ENCODE measurements around the gene CACNA2D3. TPM values are rescaled to one million over a fixed set of nuclear protein-coding genes. Genes with fewer than 3 reads are reported as not detected.
"Not testable (repeated sequence)": the region's sequence is repeated elsewhere in the genome, so short reads cannot be mapped to it uniquely, and the experiment has no call there.

The CACNA2D3 gene
- total RNA-seq, 1 experiment from 2014 or later: not detected

GRCh38 chr3:54633444-54634121 lies 511.2 kb downstream of the CACNA2D3 start:
- DNase-seq: no peak
- H3K4me1 Mint-ChIP-seq (ENCODE audit: low read depth, unreplicated experiment): no peaks in the 10 kb centered on the region
- TF ChIP-seq CTCF (IDR thresholded peaks at IDR 0.05; ENCODE audit: insufficient read depth in 1 of 2, low read depth in 1 of 2, low read length in 1 of 2, severe bottlenecking in 1 of 2, unreplicated experiment in 1 of 2): no peak
- no peaks in the 10 kb centered on the region for H3K9me3 Mint-ChIP-seq (ENCODE audit: unreplicated experiment)
- BruUV-seq (replicated peaks): no TSS peak
- H3K27me3 ChIP-seq (replicated peaks; ENCODE audit: control insufficient read depth, insufficient read depth, low read length): no peaks in the 10 kb centered on the region
- intact Hi-C loops (cut with micrococcal nuclease; ENCODE audit: unreplicated experiment): no loop called here
- no peaks in the 10 kb centered on the region for H3K36me3 ChIP-seq (ENCODE audit: control insufficient read depth, insufficient read depth, low read length)
- H3K27me3 Mint-ChIP-seq (ENCODE audit: insufficient read depth, unreplicated experiment): peaks cover 16% of the 10 kb centered on the region
- no peaks in the 10 kb centered on the region for H3K9me3 ChIP-seq
- CTCF ChIA-PET: no interaction called here
- H3K4me3 ChIP-seq (ENCODE audit: low read depth, low read length): no peak overlapping the region
- H3K4me3 Mint-ChIP-seq (ENCODE audit: unreplicated experiment): no peak overlapping the region
- POLR2A ChIA-PET: no interaction called here
- H3K4me1 ChIP-seq: no peaks in the 10 kb centered on the region
- H3K27ac Mint-ChIP-seq (ENCODE audit: unreplicated experiment): no peak overlapping the region
- no peaks in the 10 kb centered on the region for H3K36me3 Mint-ChIP-seq (ENCODE audit: insufficient read depth, unreplicated experiment)

GRCh38 chr3:54634122-54634469 lies 511.7 kb downstream of the CACNA2D3 start:
- CTCF ChIA-PET: no interaction called here
- Mint-ChIP-seq H3K9me3 (ENCODE audit: unreplicated experiment) (no peaks in the 10 kb centered on the region), H3K4me3 (ENCODE audit: unreplicated experiment) (no peak overlapping the region), H3K27ac (ENCODE audit: unreplicated experiment) (no peak overlapping the region), H3K27me3 (ENCODE audit: insufficient read depth, unreplicated experiment) (peaks cover 16% of the 10 kb centered on the region), H3K4me1 (ENCODE audit: low read depth, unreplicated experiment) (no peaks in the 10 kb centered on the region), H3K36me3 (ENCODE audit: insufficient read depth, unreplicated experiment) (no peaks in the 10 kb centered on the region)
- no TSS peak for BruUV-seq (replicated peaks)
- Histone ChIP-seq H3K4me3 (ENCODE audit: low read depth, low read length) (no peak overlapping the region), H3K27me3 (replicated peaks; ENCODE audit: control insufficient read depth, insufficient read depth, low read length) (no peaks in the 10 kb centered on the region), H3K36me3 (ENCODE audit: control insufficient read depth, insufficient read depth, low read length) (no peaks in the 10 kb centered on the region), H3K9me3 (no peaks in the 10 kb centered on the region), H3K4me1 (no peaks in the 10 kb centered on the region)
- no peak for DNase-seq
- POLR2A ChIA-PET: no interaction called here
- TF ChIP-seq CTCF (IDR thresholded peaks at IDR 0.05; ENCODE audit: insufficient read depth in 1 of 2, low read depth in 1 of 2, low read length in 1 of 2, severe bottlenecking in 1 of 2, unreplicated experiment in 1 of 2): no peak
- intact Hi-C loops (cut with micrococcal nuclease; ENCODE audit: unreplicated experiment): no loop called here

- H3K36me3 ChIP-seq (ENCODE audit: control insufficient read depth, insufficient read depth, low read length); H3K27me3 ChIP-seq (replicated peaks; ENCODE audit: control insufficient read depth, insufficient read depth, low read length); CTCF ChIA-PET; H3K27ac Mint-ChIP-seq (ENCODE audit: unreplicated experiment); H3K9me3 Mint-ChIP-seq (ENCODE audit: unreplicated experiment); BruUV-seq (replicated peaks); H3K36me3 Mint-ChIP-seq (ENCODE audit: insufficient read depth, unreplicated experiment); H3K4me1 ChIP-seq; DNase-seq; H3K4me3 ChIP-seq (ENCODE audit: low read depth, low read length); H3K9me3 ChIP-seq; intact Hi-C loops (cut with micrococcal nuclease; ENCODE audit: unreplicated experiment); H3K4me3 Mint-ChIP-seq (ENCODE audit: unreplicated experiment); H3K4me1 Mint-ChIP-seq (ENCODE audit: low read depth, unreplicated experiment); POLR2A ChIA-PET: not testable (repeated sequence)
- H3K27me3 Mint-ChIP-seq (ENCODE audit: insufficient read depth, unreplicated experiment): peaks cover 12% of the 10 kb centered on the region
These were observed 517.5 kb downstream of the CACNA2D3 start for GRCh38 chr3:54639790-54640372.

All from Caco-2 (cell line).